NCI-H1930 (cell line): ENCODE results near the gene FUT1.
A peak's percentile ranks its signal among the peaks of the same experiment; 100 is the strongest.

ENCODE experiments used
- DNase-seq, 2 experiments: peaks; one replicate each; lab custom pipeline; 2025; lab: John Stamatoyannopoulos, UW

Gene FUT1

DNA sequence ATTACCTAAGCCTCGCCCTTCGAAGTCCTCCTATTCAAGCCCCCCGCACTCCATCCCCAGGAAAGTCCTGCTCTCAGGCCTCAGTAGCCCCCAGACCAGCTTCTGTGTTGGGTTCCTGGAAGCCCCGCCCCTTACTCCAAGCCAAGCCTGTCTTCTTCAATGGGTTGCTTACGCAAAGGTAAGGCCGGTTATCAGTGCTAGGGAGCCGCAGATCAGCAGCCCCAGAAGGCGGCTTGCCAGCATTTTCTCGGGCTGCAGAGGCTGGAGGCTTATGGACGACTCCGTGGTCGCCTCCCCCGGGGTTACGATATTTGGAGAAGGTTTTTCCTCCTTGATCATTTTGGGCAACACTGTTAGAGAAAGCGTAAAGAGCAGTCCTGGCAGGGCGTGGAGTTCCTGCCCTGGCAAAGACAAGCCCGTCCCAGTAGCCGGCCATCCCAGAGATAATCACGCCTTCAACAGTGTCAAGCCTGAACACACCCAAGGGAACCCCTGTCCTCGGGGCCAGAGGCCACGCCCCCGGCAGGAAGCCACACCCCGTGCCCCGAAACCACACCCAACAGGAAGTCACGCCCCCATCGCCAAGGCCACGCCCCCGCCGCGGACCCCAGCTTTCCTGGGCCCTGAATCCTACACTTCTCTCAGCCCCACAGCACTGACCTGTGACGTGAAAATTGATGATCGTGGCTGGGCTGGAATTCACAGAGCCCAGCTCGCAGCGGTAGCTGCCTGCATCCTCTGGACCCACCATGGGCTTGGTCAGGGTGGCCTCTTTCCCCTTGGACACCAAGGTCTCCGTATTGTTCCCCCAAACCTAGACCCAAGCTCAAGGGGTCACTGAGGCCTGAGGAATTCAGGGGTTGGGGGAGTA, 11.1 kb downstream of the FUT1 start:
- DNase-seq, result peak in 1 of 2 experiments; percentile 37

DNA sequence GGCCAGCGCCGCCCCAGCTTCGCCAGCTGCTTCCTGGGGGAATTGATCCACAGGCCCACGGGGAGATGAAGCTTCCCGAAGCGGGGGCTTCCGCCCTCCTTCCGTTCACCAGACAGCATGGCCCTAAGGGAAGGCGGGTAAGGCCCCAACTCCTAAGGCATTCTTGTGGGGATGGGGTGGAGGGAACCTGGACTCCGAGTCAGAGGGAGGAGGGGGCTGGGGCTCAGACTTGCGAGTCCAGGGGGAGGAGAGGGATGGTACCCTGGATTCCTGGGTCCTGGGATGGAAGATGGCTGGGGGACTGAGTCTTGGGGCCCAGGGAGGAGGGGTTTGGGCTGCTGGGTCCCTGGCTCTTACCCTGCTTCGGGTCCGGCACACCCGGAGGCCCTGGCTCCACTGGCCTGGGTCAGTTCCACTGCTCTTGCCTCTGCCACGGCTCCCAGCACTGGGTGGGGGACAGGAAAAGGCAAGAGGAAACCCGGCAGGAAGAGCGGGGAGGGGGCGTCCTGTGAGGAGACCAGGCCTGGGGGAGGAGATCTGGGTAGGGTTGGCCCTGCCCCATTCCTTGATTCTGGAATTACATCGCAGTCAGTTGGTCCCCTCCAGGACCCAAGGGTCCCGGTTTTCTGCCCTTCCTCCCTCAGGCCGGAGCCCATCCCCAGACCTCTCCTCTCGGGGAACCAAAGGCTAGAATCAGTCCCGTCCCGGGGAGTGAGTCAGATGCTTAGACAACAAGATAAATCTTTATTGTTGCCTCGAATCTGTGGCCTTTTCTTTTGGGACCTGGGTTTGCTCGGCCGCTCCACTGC, 12.1 kb downstream of the FUT1 start, which contains the start of gene RASIP1:
Gene RASIP1, minus strand, starts transcription at position 447 of the 809 bp plus-strand sequence. Its CDS starts 328 bp downstream, at position 119.
- no peak for DNase-seq

DNA sequence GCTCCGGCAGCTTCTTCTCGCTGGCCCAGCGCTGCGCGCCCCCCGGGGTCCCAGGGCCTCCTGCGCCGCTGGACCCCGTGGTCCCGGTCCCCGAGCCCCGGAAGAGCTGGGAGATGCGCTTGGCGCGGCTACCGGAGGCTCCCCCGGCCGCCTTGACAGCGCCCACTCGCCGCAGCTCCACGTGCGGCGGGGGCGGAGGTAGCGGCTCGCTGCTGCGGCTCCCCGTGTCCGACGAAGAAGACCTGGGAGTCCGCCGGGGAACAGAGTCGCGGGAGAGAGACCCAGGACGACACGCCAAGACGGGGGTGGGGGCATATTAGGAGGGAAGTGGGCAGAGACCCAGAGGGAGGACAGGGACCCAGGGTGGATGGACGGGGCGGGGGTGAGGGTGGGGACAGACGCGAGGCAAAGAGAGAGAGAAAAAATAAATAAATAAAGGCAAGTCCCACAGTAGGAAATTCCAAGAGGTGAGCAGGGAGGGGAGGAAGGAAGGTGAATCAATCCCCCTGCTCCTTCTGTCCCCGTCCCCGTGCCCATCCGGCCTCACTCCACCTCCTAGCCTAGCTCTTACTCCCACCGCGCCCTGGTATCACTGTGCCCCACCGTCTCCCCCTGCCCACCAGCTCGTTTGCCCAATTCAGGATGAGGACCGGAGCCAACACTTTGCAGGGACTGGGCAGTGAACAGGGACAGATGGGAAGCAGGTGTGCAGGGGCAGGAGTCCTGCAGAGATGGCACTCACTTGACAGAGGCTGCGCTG, 12.9 kb downstream of the FUT1 start:
- DNase-seq, result no peak

DNA sequence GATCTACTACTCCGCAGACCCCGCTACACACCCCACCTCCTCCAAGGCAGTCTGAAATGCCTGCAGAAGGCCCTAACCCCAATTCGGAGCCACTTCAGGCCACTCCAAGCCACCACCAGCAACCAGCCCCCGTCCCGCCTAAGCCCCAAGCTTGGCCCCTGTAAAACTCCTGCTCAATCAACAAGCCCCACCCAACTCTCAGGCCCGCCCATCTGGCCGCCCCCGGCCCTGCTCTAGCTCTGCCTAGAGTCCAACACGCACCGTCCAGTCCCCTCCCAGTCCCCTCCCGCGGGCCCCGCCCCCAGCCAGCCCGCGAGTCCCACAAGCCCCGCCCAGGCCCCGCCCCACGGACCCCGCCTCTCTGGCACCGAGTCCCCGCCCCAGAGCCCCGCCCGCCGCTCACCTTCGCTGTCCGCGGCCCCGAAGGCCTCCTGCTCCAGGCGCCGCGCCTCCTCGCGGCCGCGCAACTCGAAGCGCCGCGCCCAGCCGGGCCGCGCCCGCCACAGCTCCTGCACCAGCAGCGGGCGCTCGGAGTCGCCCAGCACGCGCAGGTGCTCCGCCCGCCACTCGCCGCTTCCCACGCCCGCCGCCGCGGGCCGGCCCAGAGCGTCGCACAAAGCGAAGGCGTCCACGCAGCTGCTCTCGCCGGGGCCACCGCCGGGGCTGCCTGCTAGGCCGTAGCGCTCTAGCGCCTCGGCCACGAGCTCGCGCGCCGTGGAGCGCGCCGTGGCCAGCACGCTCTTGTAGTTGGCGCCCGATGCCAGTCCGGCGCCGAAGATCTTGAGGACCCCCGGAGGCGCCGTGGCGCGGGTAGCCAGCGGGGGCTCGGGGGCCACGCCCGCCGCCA, 13.7 kb downstream of the FUT1 start:
- DNase-seq, result peak; percentile 92 to 97

DNA sequence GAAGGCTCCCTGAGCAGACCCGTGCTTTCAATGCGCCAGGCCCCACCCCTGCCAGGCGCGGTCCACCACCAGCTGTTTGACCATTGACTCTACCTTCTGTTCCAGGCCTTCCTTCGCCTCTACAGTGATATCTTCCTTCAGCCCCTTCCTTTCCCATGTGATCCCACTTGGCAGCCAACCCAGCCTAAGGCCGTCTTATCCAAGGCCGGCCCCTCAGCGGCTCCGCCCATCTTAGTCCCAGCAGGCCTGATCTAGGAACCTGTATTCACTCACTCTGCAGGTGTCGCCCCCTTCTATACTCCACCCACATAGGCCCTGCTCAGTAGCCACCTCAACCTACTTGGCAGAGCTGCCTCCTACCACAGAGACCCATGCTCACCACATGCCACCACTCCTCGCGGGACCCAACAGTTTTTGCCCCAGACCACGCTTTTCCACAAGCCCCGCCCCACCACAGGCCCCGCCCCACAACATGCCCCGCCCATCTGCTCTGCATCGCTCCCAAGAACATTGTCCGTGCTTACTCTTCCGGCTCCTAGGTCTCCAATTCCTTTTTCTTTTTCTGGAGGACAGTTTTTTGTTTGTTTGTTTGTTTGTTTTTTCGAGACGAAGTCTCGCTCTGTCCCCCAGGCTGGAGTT, 15.0 kb downstream of the FUT1 start:
- peak in 1 of 2 experiments; percentile 18 for DNase-seq

DNA sequence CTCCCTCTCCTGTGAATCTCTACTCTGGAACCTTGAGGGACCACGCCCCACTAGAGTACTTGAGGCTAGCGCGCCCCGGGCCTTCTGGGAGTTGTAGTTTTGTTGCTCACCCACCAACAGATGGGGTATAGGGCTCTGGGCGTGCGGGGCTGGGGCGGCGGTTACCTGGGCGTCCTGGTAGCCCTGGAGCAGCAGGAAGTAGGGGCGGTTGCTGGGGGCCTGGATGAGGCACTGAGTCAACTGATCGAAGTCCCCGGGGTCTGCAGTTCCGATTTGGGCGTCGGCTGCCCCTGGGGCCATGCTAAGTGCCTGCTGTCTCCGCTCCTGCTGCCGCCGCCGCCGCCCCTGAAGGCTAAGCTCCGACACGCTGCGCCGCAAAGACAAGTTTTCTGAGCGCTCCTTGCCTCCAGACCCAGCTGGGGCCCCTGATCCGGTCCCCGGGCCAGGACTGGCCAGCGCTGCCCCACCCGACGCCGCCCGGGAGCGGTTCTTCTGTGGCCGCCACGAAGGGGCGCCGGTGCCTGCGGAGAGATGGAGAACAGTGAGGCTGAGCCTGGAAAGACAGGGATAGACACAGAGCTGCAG, 17.3 kb downstream of the FUT1 start:
- DNase-seq, result peak; percentile 67 to 84

- DNase-seq, result no peak
These were observed 17.8 kb downstream of the FUT1 start for GRCh38 chr19:48734625-48735024.

- no peak for DNase-seq
These were observed 21.0 kb downstream of the FUT1 start for GRCh38 chr19:48731452-48731851.

DNA sequence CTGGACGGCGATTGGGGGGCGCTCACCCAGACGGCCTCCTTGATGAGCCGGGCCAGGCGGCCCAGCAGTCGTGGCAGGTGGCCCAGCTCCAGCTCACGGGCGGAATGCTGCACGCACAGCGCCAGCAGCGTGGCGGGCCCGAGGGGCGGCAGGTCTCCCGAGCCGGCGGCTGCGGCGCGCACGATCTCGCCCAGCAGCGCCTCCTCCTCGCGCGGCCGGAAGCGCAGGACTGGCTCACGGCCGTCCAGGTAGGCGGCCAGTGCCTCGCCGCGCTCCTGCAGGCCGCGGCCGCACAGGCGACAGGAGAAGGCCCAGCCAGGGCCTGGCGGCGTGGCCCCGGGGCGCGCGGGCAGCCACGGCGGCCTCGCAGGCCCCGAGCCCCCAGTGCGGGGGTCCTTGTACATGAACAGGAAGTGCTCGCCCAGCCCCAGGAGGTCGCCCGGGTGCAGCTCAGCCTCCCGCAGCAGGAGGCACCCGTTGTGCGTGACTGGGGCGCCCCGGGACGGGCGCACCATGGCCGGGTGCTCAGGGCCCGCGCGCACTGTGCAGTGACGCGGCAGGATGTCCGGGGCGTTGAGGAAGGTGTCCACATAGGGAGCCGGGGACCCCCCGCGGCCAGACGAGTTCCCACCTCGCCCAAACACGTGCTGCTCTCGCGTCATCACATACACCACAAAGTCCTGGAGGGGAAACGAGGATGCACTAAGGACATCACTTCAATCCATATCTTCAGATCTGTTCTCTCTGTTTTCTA, 23.4 kb downstream of the FUT1 start:
- no peak for DNase-seq

DNA sequence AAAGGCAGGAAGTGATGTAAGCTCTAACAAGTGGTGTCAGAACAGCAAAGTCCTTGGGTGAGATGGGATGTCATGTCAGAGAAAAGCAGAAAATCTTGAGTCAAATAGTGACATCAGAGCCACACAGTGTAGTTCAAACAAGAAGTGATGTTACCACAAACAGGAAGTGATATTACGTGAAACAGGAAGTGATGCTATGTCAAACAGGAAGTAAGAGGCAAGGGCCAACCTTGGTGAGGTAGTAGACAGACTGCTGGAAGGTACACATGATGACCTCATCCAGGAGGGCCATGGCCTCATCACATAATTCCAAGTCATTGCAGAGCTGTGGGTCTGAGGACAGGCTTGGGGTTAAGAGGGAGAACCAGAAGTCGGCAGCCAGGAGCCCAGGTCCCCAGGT, 25.9 kb downstream of the FUT1 start:
- DNase-seq, result no peak

GRCh38 chr19:48724796-48725753, 27.4 kb downstream of the FUT1 start:
- DNase-seq, result peak; percentile 37 to 43

- no peak for DNase-seq
These were observed 30.2 kb downstream of the FUT1 start for GRCh38 chr19:48722196-48722708.

GRCh38 chr19:48720613-48721296, 31.7 kb downstream of the FUT1 start:
- DNase-seq, result peak; percentile 99

- no peak for DNase-seq
These were observed 32.2 kb downstream of the FUT1 start for GRCh38 chr19:48720251-48720612.

GRCh38 chr19:48719263-48720171, 32.9 kb downstream of the FUT1 start, which contains the start of gene MAMSTR:
Gene MAMSTR (minus strand): TSS chr19:48719725. CDS start chr19:48719031, 694 bp downstream.
- DNase-seq, result no peak

GRCh38 chr19:48718711-48719231, 33.7 kb downstream of the FUT1 start:
- no peak for DNase-seq
